Suprapubic skin (tissue), 3 donors: ENCODE measurements around the gene KIAA1328.

Source experiments
- CTCF ChIP-seq, 2 donors: fragments of 200-600 bp in 1 of 2; fragments of 450-650 bp in 1 of 2; sonication (generic) in 1 of 2; IDR thresholded peaks; one replicate each; pipeline ENCODE4 v1.5.1; 2016 to 2019; ENCODE audit warnings: antibody characterized with exemption in 2 of 2, mild to moderate bottlenecking in 1 of 2, moderate library complexity in 1 of 2
- POLR2A ChIP-seq, 2 donors: fragments of 450-650 bp; IDR thresholded peaks; one replicate each; pipeline ENCODE4 v1.6.1; 2017; ENCODE audit warnings: antibody characterized with exemption in 2 of 2, mild to moderate bottlenecking in 2 of 2, moderate library complexity in 2 of 2

GRCh38 chr18:36993068-36993467 is 164.1 kb downstream of the KIAA1328 start:
- TF ChIP-seq POLR2A (IDR thresholded peaks at IDR 0.05) = no peak
- TF ChIP-seq CTCF (IDR thresholded peaks at IDR 0.05) = no peak
